Ectodermal cell (in vitro differentiated cells): ENCODE data around the gene STIMATE.

Source experiments
- H3K27ac ChIP-seq: 2 replicates; pipeline ENCODE4 v1.7.0; 2013; ENCODE audit warnings: mild to moderate bottlenecking, low read depth, low read length; ENCODE audit not compliant: insufficient read depth, poor library complexity, severe bottlenecking
- H3K27me3 ChIP-seq: 2 replicates; pipeline ENCODE4 v1.7.0; 2013; ENCODE audit warnings: mild to moderate bottlenecking, low read length; ENCODE audit not compliant: insufficient read depth, control insufficient read depth, poor library complexity, severe bottlenecking
- H3K36me3 ChIP-seq: one replicate; pipeline ENCODE4 v1.7.0; 2013; ENCODE audit warnings: low read length; ENCODE audit not compliant: control insufficient read depth, insufficient read depth
- H3K4me1 ChIP-seq: one replicate; pipeline ENCODE4 v1.7.0; 2013; ENCODE audit warnings: low read length; ENCODE audit not compliant: control insufficient read depth, insufficient read depth
- H3K4me3 ChIP-seq: 2 replicates; pipeline ENCODE4 v1.7.0; 2013; ENCODE audit warnings: low read depth, low read length, control low read depth; ENCODE audit not compliant: insufficient read depth
- H3K9me3 ChIP-seq: 2 replicates; pipeline ENCODE4 v1.7.0; 2013; ENCODE audit warnings: mild to moderate bottlenecking, low read length, moderate library complexity; ENCODE audit not compliant: control insufficient read depth
- WGBS, 2 experiments: methylation state at CpG; one replicate each; pipeline ENCODE4 v1.1.7; 2013; ENCODE audit warnings: missing lambda C conversion rate in 2 of 2; 5-methylcytosine and 5-hydroxymethylcytosine counted together

The STIMATE gene

DNA sequence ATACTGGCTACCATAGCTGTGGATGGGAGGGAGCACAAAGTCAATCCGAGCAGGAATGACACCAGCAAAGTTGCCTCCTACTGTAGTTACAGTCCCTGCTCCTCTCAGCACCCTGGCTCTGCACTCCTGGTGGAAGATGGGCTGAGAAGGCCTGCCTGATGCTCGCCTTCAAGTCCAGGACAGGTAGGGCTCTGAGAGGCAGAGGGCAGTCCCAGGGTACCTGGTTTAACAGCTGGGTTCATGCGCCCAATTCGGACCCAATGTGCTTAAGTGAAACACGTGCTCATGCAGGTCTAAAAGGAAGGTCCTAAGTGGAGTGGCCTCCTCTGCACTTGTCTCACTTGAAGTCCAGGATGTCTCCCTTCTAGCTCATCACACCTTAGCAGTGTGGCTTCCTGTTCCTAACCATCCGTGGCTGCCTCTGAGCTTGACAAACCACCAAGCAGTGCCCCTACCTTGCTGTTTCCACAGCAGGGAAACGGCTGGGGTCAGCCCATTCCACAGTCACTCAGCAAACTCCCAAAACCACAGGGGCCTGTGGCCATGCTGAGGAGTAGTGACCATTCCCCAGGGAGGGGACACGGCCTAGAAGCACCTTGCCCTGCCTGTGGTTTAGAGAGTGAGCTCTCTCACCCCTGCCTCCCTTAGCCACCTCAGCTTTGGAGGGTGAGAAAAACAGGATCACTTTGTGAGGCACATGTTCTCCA is 58.6 kb downstream of the STIMATE start:
- 89 to 94% methylated on average over 8 of the region's 8 CpGs for WGBS, 2 experiments
- no peaks in the 10 kb centered on the region for H3K9me3 ChIP-seq
- H3K27me3 ChIP-seq = no peaks in the 10 kb centered on the region
- H3K4me1 ChIP-seq = peaks cover 44% of the 10 kb centered on the region
- H3K27ac ChIP-seq = no peak overlapping the region
- H3K36me3 ChIP-seq = no peaks in the 10 kb centered on the region
- H3K4me3 ChIP-seq = no peak overlapping the region

DNA sequence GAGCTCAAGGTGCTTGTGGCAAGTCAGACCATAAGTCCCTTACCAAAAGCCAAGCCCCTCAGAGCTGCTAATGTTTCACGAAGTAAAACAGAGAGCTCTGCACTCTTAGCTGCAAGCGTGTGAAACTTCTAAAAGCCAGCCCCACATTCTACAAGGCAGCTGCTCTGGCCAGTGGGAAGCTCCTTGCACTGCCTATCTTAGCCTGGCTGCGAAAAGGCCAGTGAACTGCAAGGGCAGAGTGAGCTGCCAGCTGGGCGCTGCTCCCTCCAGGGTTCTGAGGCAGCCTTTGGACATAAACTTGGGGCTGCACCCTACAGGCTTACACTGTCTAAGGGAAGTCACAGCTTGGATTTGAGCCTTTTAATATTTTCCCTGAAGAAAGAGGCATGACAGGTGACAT is 60.4 kb downstream of the STIMATE start:
- 93 to 96% methylated on average over 4 of the region's 4 CpGs for WGBS, 2 experiments
- Histone ChIP-seq H3K36me3 (no peaks in the 10 kb centered on the region), H3K4me3 (no peak overlapping the region), H3K9me3 (no peaks in the 10 kb centered on the region), H3K27me3 (no peaks in the 10 kb centered on the region), H3K27ac (no peak overlapping the region), H3K4me1 (peaks cover 55% of the 10 kb centered on the region)

DNA sequence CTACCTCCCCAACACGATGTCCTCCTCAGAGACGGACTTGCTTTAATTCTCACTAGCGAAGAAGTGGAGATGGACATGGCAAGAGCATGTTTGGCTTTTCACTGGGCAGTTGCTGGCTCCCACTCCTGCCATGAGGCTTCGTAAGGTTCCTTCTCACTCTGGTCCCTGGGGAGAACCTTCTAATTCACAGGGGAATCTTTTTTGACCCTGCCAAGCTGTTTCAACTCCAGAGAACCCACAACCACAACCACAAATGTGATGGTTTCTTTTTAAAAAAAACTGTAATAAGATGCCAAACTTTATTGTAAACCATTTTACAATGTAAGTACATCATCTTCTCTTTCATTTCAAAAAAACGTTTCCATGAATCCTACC is 60.9 kb downstream of the STIMATE start:
- Histone ChIP-seq H3K36me3 (peaks cover 3% of the 10 kb centered on the region), H3K4me1 (peaks cover 57% of the 10 kb centered on the region), H3K4me3 (no peak overlapping the region), H3K27ac (no peak overlapping the region), H3K27me3 (no peaks in the 10 kb centered on the region), H3K9me3 (no peaks in the 10 kb centered on the region)
- WGBS, 2 experiments = 93 to 95% methylated on average over 5 of the region's 5 CpGs

DNA sequence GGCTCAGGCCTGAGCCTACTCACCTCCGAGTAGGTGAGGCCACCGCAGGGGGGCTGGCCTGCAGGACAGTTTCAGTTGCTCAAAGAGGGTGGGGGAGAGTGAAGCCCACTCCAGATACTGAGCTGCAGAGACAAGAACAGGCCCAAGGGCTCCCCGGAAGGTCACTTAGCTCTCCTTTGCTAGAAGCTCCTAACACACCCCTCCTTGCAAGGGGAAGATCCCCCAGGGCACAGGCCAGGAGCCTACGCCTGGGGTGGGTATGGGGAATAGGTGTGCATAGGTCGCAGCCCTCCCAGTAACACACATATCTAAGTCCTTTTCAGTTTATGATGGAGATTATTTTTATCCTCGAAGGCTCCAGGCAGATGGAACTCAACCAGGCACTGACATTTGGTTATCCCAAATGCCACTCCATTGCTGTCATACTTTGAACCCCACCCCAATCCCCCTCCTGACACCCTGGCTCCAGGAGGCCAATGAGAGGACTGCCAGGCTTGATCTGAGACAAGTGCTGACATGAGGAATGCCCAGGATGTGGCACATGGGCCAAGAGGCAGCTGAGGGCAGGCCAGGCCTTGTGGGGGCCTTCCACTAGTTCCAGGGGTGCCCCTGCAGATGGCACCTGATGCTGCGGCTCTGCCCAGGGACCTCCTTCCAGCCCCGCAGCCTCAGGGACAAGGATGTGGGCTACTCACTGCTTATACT is 61.4 kb downstream of the STIMATE start:
- H3K27me3 ChIP-seq = no peaks in the 10 kb centered on the region
- H3K36me3 ChIP-seq = peaks cover 4% of the 10 kb centered on the region
- WGBS, 2 experiments = 83 to 88% methylated on average over 6 to 8 of the region's 8 CpGs
- H3K27ac ChIP-seq = peak overlapping the region; percentile 93
- H3K4me3 ChIP-seq = peak overlapping the region; percentile 36
- H3K9me3 ChIP-seq = no peaks in the 10 kb centered on the region
- peaks cover 57% of the 10 kb centered on the region for H3K4me1 ChIP-seq

DNA sequence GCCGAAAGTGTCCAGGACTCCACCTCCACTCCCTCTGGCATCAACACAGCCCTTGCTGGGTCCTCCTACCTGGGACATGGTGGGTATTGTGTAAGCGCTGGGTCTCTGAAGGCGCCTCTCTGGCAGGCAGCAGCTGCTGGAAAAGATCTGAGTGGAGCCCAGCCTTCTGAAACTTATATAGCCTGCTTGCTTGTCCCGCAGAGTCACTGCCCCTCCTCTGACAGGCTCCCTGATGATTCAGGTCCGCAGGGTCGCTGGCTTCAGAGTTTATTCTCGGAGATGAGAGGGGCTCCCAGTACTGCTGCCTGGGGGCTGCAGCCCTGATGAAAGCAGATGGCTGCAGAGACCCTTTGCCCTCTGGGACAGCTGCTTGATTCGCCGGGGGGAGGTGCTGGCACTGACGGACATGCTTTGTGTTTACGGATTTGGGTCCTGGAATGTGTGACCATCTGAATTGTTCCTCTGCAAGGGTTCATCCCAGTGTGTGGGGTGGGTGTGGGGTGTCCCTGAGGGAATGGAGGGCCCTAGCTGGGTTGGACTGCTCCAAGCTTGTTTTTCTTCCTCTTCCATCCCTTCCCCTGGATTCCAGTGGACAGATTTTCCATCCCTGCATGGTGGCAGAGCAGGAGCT is 62.4 kb downstream of the STIMATE start, which contains the start of gene MUSTN1:
Gene MUSTN1 (minus strand): TSS at position 149 of the 631 bp plus-strand sequence. CDS start 71 bp downstream, at position 78.
- 23 to 28% methylated on average over 11 of the region's 11 CpGs for WGBS, 2 experiments
- no peaks in the 10 kb centered on the region for H3K27me3 ChIP-seq
- H3K36me3 ChIP-seq = peaks cover 4% of the 10 kb centered on the region
- peak within 1 kb of the TSS; percentile 36 for H3K4me3 ChIP-seq
- H3K4me1 ChIP-seq = peaks cover 53% of the 10 kb centered on the region
- peak within 1 kb of the TSS; percentile 93 for H3K27ac ChIP-seq
- H3K9me3 ChIP-seq = no peaks in the 10 kb centered on the region

DNA sequence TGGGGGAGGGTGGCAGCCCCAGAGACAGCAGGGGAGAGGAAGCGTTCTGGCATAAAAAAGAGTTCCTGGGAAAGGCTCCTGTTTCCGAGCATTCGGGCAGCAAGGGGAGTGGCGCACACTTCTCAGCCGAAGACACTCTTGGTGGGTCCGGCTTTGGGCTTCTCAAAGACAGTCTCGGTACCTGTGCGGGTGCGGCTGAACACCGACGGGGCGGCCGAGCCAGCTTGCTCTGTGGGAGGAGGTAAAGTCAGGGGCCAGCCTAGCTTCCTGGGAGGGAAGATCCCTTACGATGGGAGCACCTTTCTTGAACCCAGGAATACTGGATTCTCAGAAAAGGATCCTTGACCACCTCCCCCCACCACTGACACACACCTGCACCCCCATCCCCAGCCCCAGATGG is 64.1 kb downstream of the STIMATE start:
- WGBS, 2 experiments = 93 to 94% methylated on average over 14 of the region's 14 CpGs

DNA sequence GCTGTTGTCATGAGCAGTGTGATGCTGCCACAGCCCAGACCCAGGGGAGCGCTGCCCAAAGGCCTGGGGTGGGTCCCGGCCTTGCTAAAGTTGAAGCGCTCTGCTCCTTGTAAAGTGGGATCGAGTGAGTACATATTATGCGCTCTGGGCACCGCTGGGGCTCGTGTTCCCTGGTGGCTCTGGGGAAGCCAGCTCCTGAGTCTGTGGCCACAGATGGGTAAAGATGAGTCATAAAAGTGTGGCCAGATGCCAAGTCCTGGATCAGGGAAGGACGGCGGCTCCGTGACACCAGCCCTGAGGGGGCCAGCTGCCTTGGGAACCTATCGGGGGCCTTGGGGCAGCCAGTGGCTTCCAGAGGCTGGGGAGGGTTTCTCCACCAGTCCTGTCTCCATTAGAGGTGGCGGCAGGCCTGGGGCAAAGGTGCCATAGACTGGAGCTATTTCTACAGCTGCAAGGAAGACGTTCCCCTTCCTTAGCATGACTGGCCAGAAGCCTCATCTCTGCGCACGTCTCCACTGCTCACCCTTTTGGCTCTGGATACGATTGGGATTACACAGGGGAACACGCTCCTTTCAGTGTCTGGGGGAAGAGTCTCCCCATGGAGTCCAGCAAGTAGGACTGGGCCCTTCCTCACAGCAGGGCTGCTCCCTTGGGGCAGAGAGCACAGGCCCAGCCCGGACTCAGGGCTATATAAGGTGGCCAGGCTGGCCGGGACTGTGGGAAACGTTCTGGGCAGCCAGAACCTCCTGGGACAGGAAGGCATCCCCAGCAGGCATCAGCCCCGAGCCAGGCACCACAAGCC is 65.6 kb downstream of the STIMATE start:
- Histone ChIP-seq H3K9me3 (no peaks in the 10 kb centered on the region), H3K27me3 (no peaks in the 10 kb centered on the region), H3K4me1 (peaks cover 52% of the 10 kb centered on the region), H3K4me3 (no peak overlapping the region), H3K36me3 (peaks cover 4% of the 10 kb centered on the region), H3K27ac (no peak overlapping the region)
- WGBS, 2 experiments = 89 to 90% methylated on average over 21 of the region's 21 CpGs

More for the DNA sequence above, 64.1 kb downstream of the STIMATE start:
- H3K9me3 ChIP-seq = no peaks in the 10 kb centered on the region
- no peaks in the 10 kb centered on the region for H3K27me3 ChIP-seq
- H3K4me3 ChIP-seq = no peak overlapping the region
- peaks cover 53% of the 10 kb centered on the region for H3K4me1 ChIP-seq
- peaks cover 4% of the 10 kb centered on the region for H3K36me3 ChIP-seq
- no peak overlapping the region for H3K27ac ChIP-seq

DNA sequence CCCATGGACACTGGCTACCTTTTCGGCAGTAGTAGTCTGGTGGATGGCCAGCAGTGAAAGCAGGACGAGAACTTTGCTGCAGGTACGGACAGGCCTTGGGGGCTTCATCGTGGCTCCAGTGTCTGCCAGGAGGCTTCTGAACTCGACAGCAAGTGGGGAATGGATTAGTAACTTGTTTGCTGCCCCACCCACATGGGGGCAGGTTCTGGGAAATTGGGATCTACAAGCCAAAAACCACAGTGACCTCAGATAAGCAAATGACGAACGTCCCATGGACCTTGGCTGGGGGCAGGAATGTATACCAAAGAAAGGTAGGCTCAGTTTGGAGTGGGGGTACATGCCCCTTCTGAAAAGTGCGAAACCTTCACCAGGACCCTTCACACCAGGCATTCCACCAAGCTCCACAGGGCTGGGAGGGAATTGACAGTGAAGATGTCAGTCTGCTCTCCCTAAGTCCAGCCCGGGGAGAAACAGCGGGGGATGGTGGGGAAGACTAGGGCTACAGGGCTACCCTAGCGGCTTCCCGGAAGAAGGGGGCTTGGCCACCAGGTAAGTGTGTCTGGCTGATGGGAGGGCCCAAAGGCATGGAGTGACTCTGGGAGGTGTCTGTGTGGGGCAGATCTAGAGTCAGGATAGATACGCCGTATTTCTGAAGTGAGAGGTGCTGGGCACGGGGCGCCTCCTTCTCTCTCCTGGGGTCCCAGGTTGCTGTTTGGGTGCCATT is 66.7 kb downstream of the STIMATE start, which contains the start of gene ITIH4:
Gene ITIH4 (minus strand): TSS at position 138 of the 724 bp plus-strand sequence. CDS start 30 bp downstream, at position 108.
- peaks cover 42% of the 10 kb centered on the region for H3K4me1 ChIP-seq
- WGBS, 2 experiments = 90 to 92% methylated on average over 16 of the region's 16 CpGs

DNA sequence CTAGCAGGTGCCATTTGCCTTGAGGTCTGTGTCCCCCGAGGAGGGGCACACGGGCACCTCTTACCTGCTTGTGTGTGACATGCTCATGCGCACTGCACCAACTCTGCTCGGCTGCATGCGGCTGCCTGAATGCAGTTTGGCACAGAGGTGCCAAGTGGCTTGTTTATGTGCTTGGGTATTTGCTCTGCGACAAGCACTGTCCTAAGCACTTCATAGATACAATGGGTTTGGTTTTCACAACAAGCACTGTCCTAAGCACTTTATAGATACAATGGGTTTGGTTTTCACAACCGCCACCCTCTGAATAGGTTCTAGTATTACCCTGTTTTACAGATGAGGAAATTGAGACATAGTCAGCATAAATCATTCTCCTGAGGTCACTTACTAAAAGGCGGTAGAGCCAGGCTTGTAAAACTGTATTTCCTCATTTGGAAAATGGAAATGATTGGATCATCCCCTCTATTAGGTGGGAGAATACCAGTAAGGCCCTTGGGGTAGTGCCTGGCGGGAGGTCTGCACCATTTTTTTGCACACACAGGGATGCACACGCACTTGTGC is 67.4 kb downstream of the STIMATE start:
- WGBS, 2 experiments = 94% methylated on average over 10 of the region's 10 CpGs
- Histone ChIP-seq H3K4me1 (peaks cover 36% of the 10 kb centered on the region), H3K4me3 (no peak overlapping the region), H3K27me3 (no peaks in the 10 kb centered on the region), H3K27ac (no peak overlapping the region), H3K36me3 (peaks cover 4% of the 10 kb centered on the region), H3K9me3 (no peaks in the 10 kb centered on the region)

More for the DNA sequence above, 66.7 kb downstream of the STIMATE start, which contains the start of gene ITIH4:
- peaks cover 4% of the 10 kb centered on the region for H3K36me3 ChIP-seq
- no peak within 1 kb of the TSS for H3K27ac ChIP-seq
- no peaks in the 10 kb centered on the region for H3K9me3 ChIP-seq
- no peak within 1 kb of the TSS for H3K4me3 ChIP-seq
- no peaks in the 10 kb centered on the region for H3K27me3 ChIP-seq
